VCaP (cell line): ENCODE results near the gene LSR.

Experiments
- H3K27ac ChIP-seq: fragments of 450-650 bp; 2 replicates; pipeline ENCODE4 v1.5.1; 2017
- TF ChIP-seq, protein P1 (sequence below): fragments of 450-650 bp; conservative IDR thresholded peaks from 2 replicates; pipeline ENCODE4 v1.5.1; 2017; ENCODE audit warnings: mild to moderate bottlenecking, moderate library complexity

The LSR gene

DNA sequence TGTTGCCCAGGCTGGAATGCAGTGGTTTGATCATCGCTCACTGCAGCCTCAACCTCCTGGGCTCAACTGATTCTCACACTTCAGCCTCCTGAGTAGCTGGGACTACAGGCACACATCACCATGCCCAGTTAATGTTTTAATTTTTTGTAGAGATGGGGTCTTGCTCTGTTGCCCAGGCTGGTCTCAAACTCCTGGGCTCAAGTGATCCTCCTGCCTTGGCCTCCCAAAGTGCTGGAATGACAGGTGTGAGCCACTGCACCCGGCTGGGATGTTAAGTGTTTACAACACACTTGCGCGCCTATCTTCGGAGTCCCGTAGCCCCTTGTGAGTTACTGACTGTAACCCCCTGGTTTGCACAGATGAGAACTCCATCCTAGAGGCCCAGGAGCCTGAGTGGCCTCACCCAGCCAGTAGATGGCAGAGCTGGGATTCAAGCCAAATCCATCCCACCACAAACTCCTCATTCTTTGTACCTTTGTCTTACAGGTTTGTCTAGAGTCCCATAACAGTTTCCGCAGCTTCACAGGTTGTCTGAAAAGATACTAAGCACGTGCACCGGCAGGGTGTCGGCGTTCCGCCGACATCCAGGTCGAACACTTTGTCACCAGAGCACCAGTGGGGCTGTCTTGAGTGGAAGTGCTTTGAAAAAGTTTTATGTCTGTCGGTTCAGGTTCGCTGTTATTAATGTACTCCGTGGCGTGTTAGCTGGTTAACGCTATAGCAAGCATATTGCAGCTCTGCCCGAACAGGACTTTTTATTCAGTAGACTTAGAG, 57.9 kb downstream of the LSR start:
- H3K27ac ChIP-seq: no peak overlapping the region

DNA sequence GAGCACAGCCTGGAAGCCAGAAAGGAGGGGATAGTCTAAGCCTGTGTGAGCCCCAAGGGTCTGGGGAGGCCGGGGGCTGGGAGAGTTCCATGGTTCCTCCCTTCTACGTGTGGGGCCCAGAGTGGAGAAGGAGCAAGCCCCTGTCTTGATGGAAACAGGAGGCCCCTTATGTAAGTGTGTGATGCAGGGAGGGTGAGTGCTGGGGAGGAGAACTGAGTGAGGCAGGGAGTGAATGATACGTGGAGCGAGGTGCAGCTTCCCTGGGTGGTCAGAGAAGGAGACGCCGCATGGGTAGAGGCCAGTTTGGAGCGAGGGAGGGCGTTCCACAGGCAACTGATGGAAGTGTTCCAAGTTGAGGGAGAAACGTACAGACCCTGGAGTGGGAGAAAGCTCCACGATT, 59.1 kb downstream of the LSR start:
- TF ChIP-seq, protein P1, sequence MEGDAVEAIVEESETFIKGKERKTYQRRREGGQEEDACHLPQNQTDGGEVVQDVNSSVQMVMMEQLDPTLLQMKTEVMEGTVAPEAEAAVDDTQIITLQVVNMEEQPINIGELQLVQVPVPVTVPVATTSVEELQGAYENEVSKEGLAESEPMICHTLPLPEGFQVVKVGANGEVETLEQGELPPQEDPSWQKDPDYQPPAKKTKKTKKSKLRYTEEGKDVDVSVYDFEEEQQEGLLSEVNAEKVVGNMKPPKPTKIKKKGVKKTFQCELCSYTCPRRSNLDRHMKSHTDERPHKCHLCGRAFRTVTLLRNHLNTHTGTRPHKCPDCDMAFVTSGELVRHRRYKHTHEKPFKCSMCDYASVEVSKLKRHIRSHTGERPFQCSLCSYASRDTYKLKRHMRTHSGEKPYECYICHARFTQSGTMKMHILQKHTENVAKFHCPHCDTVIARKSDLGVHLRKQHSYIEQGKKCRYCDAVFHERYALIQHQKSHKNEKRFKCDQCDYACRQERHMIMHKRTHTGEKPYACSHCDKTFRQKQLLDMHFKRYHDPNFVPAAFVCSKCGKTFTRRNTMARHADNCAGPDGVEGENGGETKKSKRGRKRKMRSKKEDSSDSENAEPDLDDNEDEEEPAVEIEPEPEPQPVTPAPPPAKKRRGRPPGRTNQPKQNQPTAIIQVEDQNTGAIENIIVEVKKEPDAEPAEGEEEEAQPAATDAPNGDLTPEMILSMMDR: no peak
- H3K27ac ChIP-seq: no peak overlapping the region

More for the DNA sequence above, 57.9 kb downstream of the LSR start:
- TF ChIP-seq, protein P1: peak; percentile 56

DNA sequence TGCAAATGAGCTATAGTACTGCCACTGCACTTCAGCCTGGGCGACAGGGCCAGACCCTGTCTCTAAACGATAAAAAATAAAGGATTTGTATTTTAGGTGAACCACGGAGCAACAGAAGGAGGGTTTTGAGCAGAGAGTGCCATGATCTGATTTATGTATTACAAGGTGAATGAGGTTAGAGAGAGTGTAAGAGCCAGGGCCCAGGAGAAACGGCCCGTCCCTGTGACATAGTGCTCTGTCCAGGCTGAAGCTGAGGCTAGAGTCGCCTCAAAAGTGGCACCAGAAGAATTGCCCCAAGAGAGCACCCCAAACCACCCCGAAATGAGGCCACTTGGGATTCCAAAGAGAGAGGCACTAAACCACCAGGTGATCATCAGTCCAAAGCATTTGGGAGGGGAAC, 60.1 kb downstream of the LSR start:
- TF ChIP-seq, protein P1: no peak
- no peak overlapping the region for H3K27ac ChIP-seq

DNA sequence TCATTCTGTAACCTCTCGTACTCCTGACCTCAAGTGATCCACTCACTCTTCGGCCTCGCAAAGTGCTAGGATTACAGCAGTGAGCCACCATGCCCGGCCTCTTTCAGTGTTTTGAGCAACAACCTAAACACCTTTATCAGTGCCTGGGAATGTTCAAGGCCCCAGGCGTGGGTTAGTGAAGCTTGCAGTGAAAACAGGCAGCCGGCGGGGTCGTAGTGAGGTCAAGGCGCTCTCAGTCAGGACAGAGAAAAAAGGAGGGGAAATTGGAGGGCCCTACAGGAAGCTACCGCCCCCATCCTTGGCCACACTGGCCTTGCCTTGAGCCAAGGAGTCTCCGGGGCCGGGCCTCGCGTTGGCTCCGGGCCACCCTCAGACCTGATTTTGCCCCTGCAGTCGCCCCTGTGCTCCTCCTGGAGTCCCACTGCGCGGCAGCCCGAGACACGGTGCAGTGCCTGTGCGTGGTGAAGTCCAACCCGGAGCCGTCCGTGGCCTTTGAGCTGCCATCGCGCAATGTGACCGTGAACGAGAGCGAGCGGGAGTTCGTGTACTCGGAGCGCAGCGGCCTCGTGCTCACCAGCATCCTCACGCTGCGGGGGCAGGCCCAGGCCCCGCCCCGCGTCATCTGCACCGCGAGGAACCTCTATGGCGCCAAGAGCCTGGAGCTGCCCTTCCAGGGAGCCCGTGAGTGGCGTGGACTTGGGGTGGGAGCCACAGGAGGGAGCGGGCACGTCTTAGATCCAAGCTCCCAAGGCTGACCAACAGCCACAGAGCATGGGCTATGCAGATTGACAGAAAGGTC, 60.9 kb downstream of the LSR start:
- TF ChIP-seq, protein P1: no peak

DNA sequence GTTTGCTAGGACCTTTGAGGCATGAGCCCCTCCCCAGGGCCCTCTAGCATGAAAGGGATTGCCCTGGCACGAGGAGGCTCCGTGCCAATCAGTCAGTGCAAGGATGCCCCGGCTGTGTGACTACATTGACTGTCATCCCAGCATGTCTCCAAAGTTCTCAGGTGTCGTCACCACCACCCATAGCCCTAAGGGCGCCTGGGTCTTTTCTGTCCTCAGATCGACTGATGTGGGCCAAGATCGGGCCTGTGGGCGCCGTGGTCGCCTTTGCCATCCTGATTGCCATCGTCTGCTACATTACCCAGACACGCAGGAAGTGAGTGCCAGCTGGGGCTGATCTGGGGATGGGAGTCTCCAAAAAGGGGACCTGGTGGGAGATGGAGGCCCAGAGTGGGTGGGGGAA, 61.5 kb downstream of the LSR start:
- TF ChIP-seq, protein P1: no peak
- no peak overlapping the region for H3K27ac ChIP-seq

More for the DNA sequence above, 60.9 kb downstream of the LSR start:
- no peak overlapping the region for H3K27ac ChIP-seq

DNA sequence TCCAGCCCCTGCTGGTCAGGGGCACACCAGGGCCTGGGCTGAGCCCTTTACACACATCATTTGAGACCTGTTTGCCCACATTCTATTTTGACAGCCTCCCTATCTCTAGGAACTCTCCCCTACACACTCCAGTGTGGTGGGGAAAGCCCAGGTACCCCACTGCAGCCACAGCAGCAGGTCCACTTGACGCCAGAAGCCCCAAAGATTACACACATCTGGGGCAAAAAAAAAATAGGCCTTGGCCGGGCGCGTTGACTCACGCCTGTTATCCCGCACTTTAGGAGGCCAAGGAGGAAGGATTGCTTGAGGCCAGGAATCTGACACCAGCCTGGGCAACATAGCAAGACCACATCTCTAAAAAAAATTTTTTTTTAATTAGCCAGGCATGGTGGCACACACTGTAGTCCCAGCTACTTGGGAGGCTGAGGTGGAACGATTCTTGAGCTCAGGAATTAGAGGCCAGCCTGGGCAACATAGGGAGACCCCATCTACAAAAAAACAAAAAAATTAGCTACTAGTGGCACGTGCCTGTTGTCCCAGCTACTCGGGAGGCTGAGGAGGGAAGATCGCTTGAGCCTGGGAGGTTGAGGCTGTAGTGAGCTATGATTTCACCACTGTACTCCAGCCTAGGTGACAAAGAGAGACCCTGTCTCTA, 62.1 kb downstream of the LSR start:
- TF ChIP-seq, protein P1: no peak
- H3K27ac ChIP-seq: no peak overlapping the region
